ENCODE measurements around the gene CD9.
A peak's percentile ranks its signal among the peaks of the same experiment; 100 is the strongest.

CD9 gene

DNA sequence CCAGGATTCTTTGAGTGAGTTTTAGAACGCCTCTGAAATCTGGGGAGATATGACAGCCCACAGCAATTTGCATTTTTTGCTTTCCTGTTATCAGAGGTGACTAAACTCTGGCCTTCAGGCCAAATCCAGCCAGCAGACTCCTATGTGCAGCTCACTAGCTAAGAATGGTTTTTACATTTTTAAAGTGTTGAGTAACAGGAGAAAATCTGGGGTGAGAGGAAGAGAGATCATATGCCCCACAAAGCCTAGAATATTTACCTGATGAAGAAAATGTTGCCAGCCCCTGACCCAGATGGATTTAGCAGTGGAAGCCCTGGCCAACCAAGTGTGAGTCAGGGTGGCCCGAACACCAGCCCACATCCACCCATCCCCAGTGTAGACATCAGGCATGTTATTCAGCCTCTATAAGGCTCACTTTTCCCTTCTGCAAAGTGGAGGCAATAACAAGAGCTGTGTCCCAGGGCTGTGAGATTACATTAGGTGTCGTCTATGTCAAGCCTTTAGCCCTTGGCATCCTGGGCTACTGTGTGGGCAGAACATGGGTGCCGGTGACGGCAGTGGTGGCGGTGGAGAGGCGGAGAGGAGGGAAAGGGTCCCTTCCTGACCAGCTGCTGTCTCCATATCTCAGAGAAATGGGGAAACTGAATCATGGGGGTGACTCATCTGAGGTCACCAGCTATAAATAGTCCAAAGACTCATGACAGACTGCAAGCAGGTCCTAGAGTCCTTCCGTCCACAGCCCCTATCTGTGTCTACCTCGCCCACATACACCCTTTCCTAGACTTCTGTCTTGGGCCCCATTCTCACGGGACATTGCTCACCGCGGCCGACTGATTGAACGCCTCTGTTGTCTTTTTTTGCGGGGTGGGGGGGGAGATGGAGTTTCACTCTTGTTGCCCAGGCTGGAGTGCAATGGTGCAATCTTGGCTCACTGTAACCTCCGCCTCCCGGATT, 32.6 kb upstream of the CD9 start:
- TF ChIP-seq POLR2A (IDR thresholded peaks at IDR 0.05; ENCODE audit: low read length), result peak; percentile 41
- TF ChIP-seq GATA1 (IDR thresholded peaks at IDR 0.05; ENCODE audit: low read depth, low read length), result no peak
- DNase-seq, result peak; percentile 26 to 73

DNA sequence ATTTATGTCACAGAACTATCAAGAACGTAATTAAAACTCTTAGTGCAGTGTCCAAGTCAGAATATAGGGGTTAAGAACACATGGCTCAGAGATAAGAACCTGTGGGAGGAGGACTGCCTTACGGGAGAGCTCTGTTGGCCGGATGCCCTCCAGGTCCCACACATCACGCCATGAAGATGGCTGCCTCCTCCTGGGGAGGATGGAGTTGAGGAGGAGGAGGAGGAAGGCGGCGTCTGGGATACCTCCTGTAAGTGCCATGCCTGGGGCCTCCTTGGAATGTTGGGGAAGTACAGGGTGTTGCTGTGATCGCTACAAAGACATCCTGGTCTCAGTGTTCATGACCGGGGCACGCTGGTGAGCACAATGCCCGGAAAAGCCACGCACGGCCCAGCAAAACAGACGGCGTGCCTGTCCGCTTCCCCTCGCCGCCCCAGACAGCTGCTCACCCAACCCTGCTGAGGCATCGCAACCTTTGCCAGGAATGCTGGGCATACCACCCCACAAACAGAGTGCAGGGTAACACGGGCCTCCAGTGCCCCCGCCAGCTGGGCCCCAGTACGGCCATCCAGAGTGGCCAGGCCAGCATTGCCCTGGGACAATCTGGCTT, 28.7 kb upstream of the CD9 start:
- TF ChIP-seq GATA1 (IDR thresholded peaks at IDR 0.05; ENCODE audit: low read depth, low read length), result no peak
- TF ChIP-seq POLR2A (IDR thresholded peaks at IDR 0.05; ENCODE audit: low read length), result no peak
- DNase-seq, result no peak

DNA sequence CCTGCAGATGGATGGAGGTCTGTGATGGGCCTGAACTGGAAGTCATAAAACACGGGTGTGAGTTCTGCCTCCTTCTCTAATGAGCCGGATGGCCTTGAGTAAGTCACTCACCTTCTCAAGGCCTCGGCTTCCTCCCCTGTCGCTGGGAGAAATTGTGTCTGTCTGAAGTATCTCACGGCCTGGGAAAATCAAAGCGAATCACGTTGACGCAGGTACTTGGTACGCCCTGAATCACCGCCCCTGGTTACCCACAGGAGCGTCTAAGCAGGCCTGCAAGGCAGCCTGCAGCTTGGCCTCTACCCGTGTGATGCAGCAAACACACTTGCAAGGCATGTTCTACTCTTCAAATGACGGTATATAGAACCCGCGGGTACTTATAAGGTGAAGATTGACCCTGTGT, 28.1 kb upstream of the CD9 start:
- DNase-seq, result no peak
- TF ChIP-seq GATA1 (IDR thresholded peaks at IDR 0.05; ENCODE audit: low read depth, low read length) (no peak), POLR2A (IDR thresholded peaks at IDR 0.05; ENCODE audit: low read length) (no peak)

DNA sequence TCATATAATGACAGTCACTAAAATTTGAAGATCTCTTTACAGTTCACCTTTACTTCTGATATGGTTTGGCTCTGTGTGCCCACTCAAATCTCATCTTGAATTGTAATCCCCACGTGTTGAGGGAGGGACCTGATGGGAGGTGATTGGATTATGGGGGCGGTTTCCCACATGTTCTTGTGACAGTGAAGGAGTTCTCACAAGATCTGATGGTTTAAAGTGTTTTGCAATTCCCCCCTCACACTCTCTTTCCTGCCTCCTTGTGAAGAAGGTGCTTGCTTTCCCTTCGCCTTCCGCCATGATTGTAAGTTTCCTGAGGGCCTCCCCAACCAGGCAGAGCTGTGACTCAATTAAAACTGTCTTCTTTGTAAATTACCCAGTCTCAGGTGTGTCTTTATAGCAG, 27.3 kb upstream of the CD9 start:
- no peak for TF ChIP-seq POLR2A (IDR thresholded peaks at IDR 0.05; ENCODE audit: low read length)
- TF ChIP-seq GATA1 (IDR thresholded peaks at IDR 0.05; ENCODE audit: low read depth, low read length), result no peak
- no peak for DNase-seq

DNA sequence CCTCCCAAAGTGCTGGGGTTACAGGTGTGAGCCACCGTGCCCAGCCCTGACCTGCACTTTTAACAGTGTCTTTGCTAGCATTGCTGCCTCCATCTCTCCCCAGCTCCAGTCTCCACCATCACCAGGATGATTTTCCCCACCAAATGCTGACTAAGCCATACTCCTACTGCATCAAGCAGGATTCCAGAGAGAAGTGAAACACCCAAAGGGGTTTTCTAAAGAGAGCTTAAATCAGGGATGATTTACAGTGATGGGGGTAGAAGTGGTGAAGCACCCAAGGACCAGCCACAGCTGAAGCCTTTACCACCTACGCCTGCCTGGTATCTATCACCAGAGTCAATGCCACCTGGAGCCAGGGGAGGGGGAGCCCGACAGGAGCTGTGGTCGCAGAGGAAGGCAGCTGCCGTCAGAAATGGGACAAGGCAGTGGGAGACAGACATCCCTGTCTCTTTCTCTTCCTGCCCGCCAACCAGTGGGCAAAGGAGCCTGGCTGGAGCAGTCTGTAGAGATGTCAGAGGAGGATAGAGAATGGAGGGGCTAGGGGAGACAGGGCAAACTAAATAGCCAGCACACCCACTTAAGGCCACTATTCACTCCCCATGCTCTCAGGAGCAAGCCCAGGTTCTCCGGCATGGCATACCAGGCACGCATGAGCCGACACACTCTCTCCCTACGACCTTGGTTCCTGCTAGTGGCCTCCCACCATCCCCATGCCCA, 22.4 kb upstream of the CD9 start:
- DNase-seq, result no peak
- TF ChIP-seq GATA1 (IDR thresholded peaks at IDR 0.05; ENCODE audit: low read depth, low read length), result no peak
- no peak for TF ChIP-seq POLR2A (IDR thresholded peaks at IDR 0.05; ENCODE audit: low read length)

DNA sequence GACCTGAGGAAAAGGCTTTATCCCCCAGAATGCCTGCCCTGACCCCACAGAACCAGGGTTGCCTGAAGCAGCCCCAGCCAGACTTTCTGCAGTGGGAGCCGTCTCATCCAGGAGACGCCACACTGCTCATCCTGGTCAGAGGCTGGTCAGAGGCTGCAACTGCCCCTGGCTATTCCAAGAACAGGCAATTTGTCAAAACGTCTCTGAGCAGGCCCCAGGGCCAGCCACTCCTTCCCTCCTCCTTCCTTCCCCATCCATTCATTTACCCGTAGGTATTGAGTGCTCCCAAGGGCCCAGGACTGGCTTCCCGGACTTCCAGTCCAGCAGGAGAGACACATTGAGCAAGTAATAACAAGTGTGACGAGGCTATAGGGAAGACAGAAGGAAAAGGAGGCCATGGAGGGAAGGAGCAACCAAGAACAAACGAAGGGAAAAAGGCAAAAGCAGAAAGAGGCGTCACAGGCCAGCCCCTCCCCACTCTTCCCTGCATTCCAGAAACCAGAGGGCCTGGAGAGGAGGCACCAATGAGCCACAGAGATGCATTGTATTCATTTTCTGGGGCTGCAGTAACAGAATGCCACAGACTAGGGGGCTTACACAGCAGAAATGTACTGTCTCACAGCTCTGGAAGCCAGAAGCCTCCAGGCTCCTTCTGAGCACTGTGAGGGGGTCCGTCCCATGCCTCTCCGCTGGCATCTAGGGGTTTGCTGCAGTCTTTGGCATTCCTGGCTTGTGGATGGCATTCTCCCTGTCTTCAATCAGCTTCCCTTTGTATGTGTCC, 21.0 kb upstream of the CD9 start:
- no peak for DNase-seq
- no peak for TF ChIP-seq POLR2A (IDR thresholded peaks at IDR 0.05; ENCODE audit: low read length)
- TF ChIP-seq GATA1 (IDR thresholded peaks at IDR 0.05; ENCODE audit: low read depth, low read length), result no peak

DNA sequence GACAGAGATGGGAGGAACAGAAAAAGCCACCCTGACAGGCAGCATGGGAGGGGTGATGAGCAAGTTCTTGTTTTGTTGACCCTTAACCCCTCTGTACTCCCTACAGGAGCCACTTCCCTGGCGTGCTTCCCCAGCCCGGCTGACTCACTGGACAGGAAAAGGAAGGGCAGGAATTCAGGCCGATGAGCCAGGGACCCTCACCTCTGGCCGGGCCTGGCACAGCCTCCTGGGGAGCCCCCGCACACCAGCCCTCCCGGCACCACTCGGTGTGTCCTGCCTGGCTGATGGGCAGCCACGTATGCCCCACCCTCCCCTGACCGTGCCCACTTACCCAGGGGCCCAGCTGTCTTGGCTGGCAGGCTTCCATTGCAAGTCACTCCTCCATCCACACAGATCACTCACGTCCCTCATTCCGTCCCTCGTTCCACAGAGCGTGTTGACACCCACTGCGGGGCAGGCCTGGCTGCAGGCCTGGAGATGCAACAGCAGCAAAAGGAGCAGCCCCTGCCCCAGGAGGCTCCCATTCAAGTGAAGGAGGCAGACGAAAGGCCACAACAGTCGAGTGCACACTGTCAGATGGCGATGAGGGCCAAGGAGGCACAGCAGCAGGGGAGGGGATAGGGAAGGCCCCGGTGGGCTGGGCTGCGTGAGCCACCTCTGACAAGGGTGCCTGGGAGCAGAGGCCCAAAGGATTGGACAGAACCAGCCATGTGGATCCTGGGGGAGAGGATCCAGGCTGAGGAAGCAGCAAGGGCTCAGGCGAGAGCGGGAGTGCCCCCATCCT, 19.7 kb upstream of the CD9 start:
- no peak for DNase-seq
- TF ChIP-seq GATA1 (IDR thresholded peaks at IDR 0.05; ENCODE audit: low read depth, low read length), result no peak
- no peak for TF ChIP-seq POLR2A (IDR thresholded peaks at IDR 0.05; ENCODE audit: low read length)

DNA sequence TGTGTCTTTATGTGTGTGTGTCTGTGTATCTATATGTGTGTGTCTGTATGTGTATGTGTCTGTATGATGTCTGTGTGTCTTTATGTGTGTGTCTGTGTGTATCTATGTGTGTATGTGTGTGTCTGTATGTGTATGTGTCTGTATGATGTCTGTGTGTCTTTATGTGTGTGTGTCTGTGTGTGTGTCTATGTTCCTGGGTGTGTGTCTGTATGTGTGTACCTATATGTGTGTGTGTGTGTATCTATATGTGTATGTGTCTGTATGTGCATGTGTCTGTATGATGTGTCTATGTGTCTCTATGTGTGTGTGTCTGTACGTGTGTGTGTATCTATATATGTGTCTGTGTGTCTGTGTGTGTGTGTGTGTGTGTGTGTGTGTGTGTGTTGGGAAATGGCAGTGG, 19.0 kb upstream of the CD9 start:
- no peak for TF ChIP-seq GATA1 (IDR thresholded peaks at IDR 0.05; ENCODE audit: low read depth, low read length)
- TF ChIP-seq POLR2A (IDR thresholded peaks at IDR 0.05; ENCODE audit: low read length), result no peak
- DNase-seq, result no peak

DNA sequence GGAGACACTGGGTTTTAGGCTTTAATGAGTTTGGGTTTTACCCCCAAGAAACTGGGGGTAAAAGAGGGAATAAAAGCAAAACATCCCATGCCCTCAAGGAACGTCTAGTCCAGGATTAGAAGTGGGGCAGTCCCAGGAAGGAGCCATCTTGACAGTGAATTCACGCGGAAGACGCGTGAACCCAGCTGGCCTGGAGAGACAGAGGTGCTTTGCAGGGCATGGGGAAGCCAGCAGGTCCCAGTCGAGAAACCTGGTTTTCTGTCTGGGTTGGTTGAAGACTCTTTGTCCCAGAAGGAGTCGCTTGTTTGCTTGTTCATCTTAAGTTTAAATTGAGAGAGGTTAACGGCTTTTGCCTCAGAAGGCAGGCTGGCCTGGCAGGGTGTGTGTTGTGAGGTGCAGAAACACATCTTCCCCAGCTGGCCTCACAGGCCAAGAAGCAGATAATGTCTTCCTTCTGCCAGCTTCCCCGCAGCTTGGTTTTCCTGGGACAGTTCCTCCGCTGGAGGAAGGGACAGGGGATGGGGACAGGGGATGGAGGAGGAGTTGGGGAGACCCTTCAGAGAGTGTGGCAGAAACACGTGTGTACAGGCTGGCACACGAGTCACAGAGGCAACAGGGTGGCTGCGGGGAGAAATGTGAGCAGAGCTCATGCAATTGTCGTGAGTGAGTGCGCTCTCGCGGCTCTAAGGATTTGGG, 18.5 kb upstream of the CD9 start:
- TF ChIP-seq GATA1 (IDR thresholded peaks at IDR 0.05; ENCODE audit: low read depth, low read length), result no peak
- TF ChIP-seq POLR2A (IDR thresholded peaks at IDR 0.05; ENCODE audit: low read length), result no peak
- DNase-seq, result no peak

DNA sequence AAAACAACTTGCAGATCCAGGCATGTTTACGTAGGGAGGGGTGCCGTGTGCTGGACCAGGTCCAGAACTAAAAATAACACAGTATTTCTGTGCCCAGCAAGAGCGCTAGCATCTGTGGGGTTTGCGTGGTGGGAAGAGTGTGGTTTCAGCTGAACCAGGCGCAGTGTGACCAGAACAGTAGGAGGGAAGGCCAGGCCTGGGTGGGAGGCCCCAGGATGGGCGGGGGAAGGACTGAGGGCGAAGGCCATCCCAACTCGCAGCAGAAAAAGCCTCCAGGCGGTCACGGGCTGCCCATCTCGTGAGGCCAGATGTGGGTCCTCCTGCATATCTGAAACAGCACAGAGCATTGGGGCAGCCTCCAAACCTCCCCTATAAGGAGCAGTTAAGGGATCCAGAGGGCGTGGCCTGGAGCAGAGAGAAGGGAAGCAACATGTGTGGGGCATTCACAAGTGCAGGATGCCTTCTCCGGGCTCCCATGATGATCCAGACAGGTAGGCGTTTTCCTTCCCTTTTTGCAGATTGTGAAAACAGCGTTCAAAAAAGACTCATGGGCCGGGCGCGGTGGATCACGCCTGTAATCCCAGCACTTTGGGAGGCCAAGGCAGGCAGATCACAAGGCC, 17.8 kb upstream of the CD9 start:
- no peak for TF ChIP-seq GATA1 (IDR thresholded peaks at IDR 0.05; ENCODE audit: low read depth, low read length)
- no peak for TF ChIP-seq POLR2A (IDR thresholded peaks at IDR 0.05; ENCODE audit: low read length)
- no peak for DNase-seq

DNA sequence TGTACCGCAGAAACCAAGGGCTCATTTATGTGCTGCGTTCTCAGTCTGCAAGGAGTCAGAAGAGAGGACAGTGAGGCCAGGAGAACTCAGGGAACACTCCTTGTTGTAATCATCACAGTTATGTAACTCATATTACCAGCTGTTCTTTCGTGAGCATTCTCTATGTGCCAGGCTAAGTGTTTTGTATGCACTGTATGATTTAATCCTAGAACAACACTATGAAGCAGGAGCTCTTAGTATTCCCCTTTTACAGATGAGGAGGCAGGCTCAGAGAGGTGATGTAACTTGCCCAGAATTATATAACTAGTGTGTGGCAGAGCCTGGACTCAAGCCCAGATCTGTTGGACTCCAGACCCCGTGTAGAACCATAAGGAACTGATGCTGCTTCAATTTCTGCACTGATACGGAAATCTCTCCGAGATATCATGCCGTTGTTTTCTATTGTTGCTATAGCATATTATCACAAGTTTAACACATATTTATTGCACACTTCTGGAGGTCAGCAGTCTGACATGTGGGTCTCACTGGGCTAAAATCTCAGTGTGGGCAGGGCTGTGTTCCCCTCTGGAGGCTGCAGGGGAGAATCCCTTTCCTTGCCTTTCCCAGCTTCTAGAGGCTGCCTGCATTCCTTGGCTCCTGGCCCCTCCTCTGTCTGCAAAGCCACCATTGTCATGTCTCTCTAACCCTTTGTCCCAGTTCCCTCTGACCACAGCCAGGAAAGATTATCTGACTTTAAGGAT, 16.3 kb upstream of the CD9 start:
- no peak for DNase-seq
- TF ChIP-seq POLR2A (IDR thresholded peaks at IDR 0.05; ENCODE audit: low read length) (no peak), GATA1 (IDR thresholded peaks at IDR 0.05; ENCODE audit: low read depth, low read length) (no peak)

Measured in erythroblast (primary cell).